Activated CD4-positive, alpha-beta T cell treated with anti-CD3 and anti-CD28 coated beads, Interleukin-2, amount 10 ng/mL, durations not matched to agents 7 days and 5 days (primary cell): Measurements from ENCODE around the gene NF2. TPM values are rescaled to one million over a fixed set of nuclear protein-coding genes. Genes with fewer than 3 reads are reported as not detected.
A peak's percentile ranks its signal among the peaks of the same experiment; 100 is the strongest.

ENCODE experiments used
- CTCF ChIA-PET: fragments of 350-600 bp; sonication (Branson Sonifier 250); formaldehyde crosslinking; loops from one replicate; lab custom pipeline; 2021; ENCODE audit warnings: antibody characterized with exemption; lab: Charles Lee
- POLR2A ChIA-PET: fragments of 350-600 bp; sonication (Branson Sonifier 250); formaldehyde crosslinking; loops from one replicate; lab custom pipeline; 2021; ENCODE audit warnings: antibody characterized with exemption; lab: Charles Lee
- DNase-seq: peaks from one replicate; pipeline ENCODE4 v3.0.0-alpha.2; 2020
- H3K27ac Mint-ChIP-seq: one replicate; pipeline ENCODE4 v1.8.0; 2021; ENCODE audit warnings: mild to moderate bottlenecking, moderate library complexity, mixed read lengths
- H3K27me3 Mint-ChIP-seq: one replicate; pipeline ENCODE4 v1.8.0; 2021; ENCODE audit warnings: mixed read lengths
- H3K36me3 Mint-ChIP-seq: one replicate; pipeline ENCODE4 v1.8.0; 2021; ENCODE audit warnings: low read depth, mixed read lengths
- H3K4me1 Mint-ChIP-seq: one replicate; pipeline ENCODE4 v1.8.0; 2021; ENCODE audit warnings: mixed read lengths
- H3K4me3 Mint-ChIP-seq: one replicate; pipeline ENCODE4 v1.8.0; 2021; ENCODE audit warnings: mild to moderate bottlenecking, moderate library complexity, mixed read lengths
- H3K9me3 Mint-ChIP-seq: one replicate; pipeline ENCODE4 v1.8.0; 2021; ENCODE audit warnings: mixed read lengths
- total RNA-seq, 2 experiments: library from RNA; stranded (reverse); gene quantifications; one replicate each; pipeline ENCODE4 v1.2.3, GENCODE V29; 2021

NF2 gene
- total RNA-seq, 2 experiments from 2014 or later = 56.7 to 57.2 TPM

DNA sequence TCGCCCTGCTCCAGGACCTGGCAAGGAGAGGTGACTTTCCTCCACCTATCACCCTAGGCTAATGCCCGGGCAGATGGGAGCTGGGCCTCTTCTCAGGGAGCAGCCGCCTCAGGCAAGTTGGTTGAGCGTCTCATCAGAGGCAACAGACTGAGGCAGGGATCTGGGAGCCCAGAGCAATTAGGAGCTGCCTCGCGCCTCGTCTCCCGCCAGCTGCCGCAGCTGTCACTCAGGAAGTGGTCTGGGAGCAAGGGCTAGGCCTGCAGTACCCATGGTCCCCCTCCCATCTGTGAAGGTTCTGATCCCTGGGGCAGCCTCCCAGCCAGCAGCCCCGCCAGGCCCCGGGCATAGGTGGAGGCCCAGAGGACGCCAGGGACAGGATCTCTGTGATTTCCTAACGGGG is 111.8 kb downstream of the NF2 start:
- peaks cover 34% of the 10 kb centered on the region for H3K27me3 Mint-ChIP-seq
- ChIA-PET POLR2A (no interaction called here), CTCF (no interaction called here)
- no peak overlapping the region for H3K27ac Mint-ChIP-seq
- H3K36me3 Mint-ChIP-seq = no peaks in the 10 kb centered on the region
- H3K4me1 Mint-ChIP-seq = peaks cover 3% of the 10 kb centered on the region
- no peaks in the 10 kb centered on the region for H3K9me3 Mint-ChIP-seq
- no peak overlapping the region for H3K4me3 Mint-ChIP-seq
- no peak for DNase-seq

GRCh38 chr22:29715705-29716104 is 112.3 kb downstream of the NF2 start:
- POLR2A ChIA-PET = no interaction called here
- CTCF ChIA-PET = interaction anchor here (1.4 kb wide), 1 partner anchor 14 kb away, joined by 3 read pairs; no protein-coding TSS in a partner anchor

DNA sequence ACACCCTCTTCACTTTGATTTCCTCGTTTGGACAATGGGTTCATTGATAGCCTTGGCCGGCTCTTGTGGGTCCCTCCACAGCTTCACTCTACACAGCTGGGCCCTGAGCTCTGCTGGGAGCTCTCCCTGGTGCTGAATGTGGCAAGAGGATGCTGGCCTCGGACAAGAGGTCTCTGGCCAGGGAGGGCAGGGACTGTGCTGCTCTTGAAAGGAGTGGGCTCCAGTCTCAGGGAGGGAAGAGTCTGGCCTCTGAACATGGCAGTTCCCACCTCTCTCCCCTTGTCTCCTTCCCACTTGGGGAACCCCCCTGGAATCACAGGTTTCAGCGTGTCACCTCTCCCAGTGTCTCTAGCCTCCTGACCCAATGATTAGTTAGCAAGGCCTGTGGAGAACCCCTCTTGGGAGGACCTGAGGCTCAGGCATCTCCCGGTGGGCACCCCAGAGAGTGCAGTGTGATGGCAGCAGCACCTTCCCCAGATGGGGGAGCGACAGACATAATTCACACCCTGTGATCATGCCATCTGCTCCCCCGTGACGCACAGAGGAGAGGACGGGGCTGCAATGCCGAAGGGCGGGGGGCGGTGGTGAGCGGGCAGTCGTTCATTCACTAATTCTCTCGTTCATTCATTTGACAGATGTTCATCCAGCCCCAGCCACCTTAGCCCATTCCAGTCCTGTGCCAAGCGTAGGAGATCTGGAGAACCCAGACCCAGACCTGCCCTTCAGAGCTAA is 113.5 kb downstream of the NF2 start:
- peaks cover 42% of the 10 kb centered on the region for H3K27me3 Mint-ChIP-seq
- ChIA-PET POLR2A (no interaction called here), CTCF (interaction anchor here (0.9 to 1.4 kb wide), 3 partner anchors 16 to 37 kb away, joined by 3 to 5 read pairs (median 4); no protein-coding TSS in a partner anchor)
- H3K36me3 Mint-ChIP-seq = no peaks in the 10 kb centered on the region
- peaks cover 3% of the 10 kb centered on the region for H3K4me1 Mint-ChIP-seq
- no peak overlapping the region for H3K27ac Mint-ChIP-seq
- no peaks in the 10 kb centered on the region for H3K9me3 Mint-ChIP-seq
- no peak overlapping the region for H3K4me3 Mint-ChIP-seq
- peak; percentile 54 for DNase-seq

More at GRCh38 chr22:29715705-29716104, 112.3 kb downstream of the NF2 start:
- Mint-ChIP-seq H3K9me3 (no peaks in the 10 kb centered on the region), H3K27ac (no peak overlapping the region), H3K4me3 (no peak overlapping the region), H3K27me3 (peaks cover 34% of the 10 kb centered on the region), H3K36me3 (no peaks in the 10 kb centered on the region), H3K4me1 (peaks cover 3% of the 10 kb centered on the region)
- no peak for DNase-seq

DNA sequence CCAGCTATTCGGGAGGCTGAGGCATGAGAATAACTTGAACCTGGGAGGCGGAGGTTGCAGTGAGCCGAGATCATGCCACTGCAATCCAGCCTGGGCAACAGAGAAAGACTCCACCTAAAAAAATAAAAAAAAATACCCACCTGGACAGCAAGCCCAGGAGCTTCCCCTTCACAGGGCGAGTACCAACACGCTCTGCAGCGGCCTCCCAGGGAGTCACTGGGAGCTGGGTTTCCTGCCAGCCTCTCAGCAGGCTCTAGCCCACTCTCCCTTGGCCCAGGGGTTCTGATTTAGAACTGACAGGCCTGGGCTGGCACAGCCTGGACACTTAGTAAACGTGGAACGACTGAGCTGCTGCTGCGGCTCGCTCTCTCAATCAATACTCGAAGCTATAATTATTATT is 114.4 kb downstream of the NF2 start:
- no peaks in the 10 kb centered on the region for H3K36me3 Mint-ChIP-seq
- CTCF ChIA-PET = interaction anchor here (0.6 to 1.2 kb wide), 4 partner anchors 22 to 78 kb away, joined by 4 to 7 read pairs (median 4); no protein-coding TSS in a partner anchor
- H3K9me3 Mint-ChIP-seq = no peaks in the 10 kb centered on the region
- no peak overlapping the region for H3K4me3 Mint-ChIP-seq
- POLR2A ChIA-PET = no interaction called here
- H3K27ac Mint-ChIP-seq = no peak overlapping the region
- no peak for DNase-seq
- peaks cover 42% of the 10 kb centered on the region for H3K27me3 Mint-ChIP-seq
- H3K4me1 Mint-ChIP-seq = peaks cover 3% of the 10 kb centered on the region

DNA sequence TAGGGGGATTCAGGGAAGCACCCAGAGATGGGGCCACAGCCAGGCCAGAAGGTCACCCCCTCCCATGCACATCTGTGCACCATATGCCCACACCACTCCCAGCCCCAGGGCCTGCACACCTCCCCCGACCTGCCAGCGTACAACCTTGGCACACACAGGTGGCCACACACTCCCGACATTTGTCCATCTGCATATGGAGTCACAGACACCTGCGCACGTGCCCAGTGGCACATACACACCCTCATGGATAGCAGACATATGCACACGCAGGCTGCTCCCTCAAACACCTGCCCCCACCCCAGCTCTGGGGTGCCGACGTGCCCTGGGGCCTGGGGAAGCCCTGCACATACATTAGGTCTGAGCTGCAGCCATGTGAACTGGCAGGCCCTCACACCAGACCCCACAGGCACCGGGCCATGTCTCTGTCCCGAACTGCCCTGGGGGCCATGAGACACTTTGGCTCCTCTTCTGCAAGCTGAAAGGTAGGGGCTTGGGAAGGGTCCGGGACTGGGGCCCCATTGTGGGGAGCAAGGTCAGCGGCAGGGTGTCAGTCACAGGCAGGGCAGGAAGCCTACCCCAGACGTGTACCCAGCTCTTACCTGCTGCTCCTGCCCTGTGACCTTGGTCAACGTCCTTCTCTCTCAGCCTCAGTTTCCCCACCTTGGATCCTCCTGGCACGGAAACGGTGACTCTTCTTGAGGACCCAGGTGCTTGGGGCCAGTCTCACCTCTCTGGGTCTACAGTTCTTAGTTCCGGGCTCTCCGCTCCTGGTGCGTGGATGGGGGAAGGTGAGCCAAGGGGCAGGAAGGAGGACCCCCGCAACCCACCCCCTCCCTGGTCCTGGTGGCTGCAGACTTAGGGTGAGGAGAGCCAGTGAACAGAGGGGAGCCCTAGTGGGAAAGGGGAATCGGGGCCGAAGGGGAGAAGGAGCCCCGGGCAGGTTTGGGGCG is 115.8 kb downstream of the NF2 start:
- ChIA-PET POLR2A (no interaction called here), CTCF (interaction anchor here (0.8 to 1.2 kb wide), 2 partner anchors 10 to 23 kb away, joined by 3 to 4 read pairs; no protein-coding TSS in a partner anchor)
- no peak for DNase-seq
- Mint-ChIP-seq H3K27me3 (peaks cover 43% of the 10 kb centered on the region), H3K27ac (no peak overlapping the region), H3K36me3 (no peaks in the 10 kb centered on the region), H3K9me3 (no peaks in the 10 kb centered on the region), H3K4me3 (no peak overlapping the region), H3K4me1 (peaks cover 3% of the 10 kb centered on the region)

- H3K4me3 Mint-ChIP-seq = no peak within 1 kb of the TSS
- CTCF ChIA-PET = interaction anchor here (0.5 to 1.2 kb wide), 2 partner anchors 22 to 335 kb away, joined by 3 to 4 read pairs; no protein-coding TSS in a partner anchor
- POLR2A ChIA-PET = no interaction called here
- DNase-seq = no peak
- H3K4me1 Mint-ChIP-seq = peaks cover 3% of the 10 kb centered on the region
- peaks cover 41% of the 10 kb centered on the region for H3K27me3 Mint-ChIP-seq
- H3K27ac Mint-ChIP-seq = no peak within 1 kb of the TSS
- H3K9me3 Mint-ChIP-seq = no peaks in the 10 kb centered on the region
- H3K36me3 Mint-ChIP-seq = no peaks in the 10 kb centered on the region
These were observed 116.6 kb downstream of the NF2 start, which contains the start of gene CABP7 for GRCh38 chr22:29719899-29720645. TSS of gene CABP7 (plus strand) at chr22:29720003. CDS start at chr22:29720425, 422 bp downstream.

- Mint-ChIP-seq H3K36me3 (no peaks in the 10 kb centered on the region), H3K4me3 (no peak overlapping the region), H3K4me1 (peaks cover 3% of the 10 kb centered on the region), H3K27ac (no peak overlapping the region), H3K27me3 (peaks cover 40% of the 10 kb centered on the region), H3K9me3 (no peaks in the 10 kb centered on the region)
- ChIA-PET CTCF (no interaction called here), POLR2A (no interaction called here)
- no peak for DNase-seq
These were observed 117.4 kb downstream of the NF2 start for GRCh38 chr22:29720811-29721323.

DNA sequence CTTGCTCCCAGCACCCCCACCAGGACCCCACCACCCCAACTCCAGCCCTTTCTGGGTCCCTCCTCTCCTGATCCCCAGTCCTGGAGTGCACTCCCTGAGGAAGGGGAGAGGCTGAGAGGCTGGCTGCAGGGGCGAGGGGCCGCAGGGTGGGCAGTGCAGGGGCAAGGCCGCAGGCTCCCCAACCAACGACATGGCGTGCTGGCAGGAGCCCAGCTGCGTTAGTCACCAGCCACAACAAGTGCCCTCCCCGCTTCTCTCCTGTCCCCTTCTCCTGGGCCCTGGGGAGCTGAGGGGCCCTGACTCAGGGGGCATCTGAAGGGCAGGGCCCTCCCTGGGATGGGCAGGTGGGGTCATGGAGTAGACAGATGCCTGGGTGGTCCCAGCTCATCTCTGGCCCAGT is 118.7 kb downstream of the NF2 start:
- Mint-ChIP-seq H3K36me3 (no peaks in the 10 kb centered on the region), H3K27me3 (peaks cover 34% of the 10 kb centered on the region), H3K27ac (no peak overlapping the region), H3K9me3 (no peaks in the 10 kb centered on the region), H3K4me3 (no peak overlapping the region), H3K4me1 (peaks cover 3% of the 10 kb centered on the region)
- DNase-seq = no peak
- ChIA-PET CTCF (interaction anchor here (0.8 to 1.0 kb wide), 2 partner anchors 10 to 321 kb away, joined by 3 read pairs; no protein-coding TSS in a partner anchor), POLR2A (no interaction called here)

- CTCF ChIA-PET = interaction anchor here (0.8 to 1.0 kb wide), 2 partner anchors 10 to 321 kb away, joined by 3 read pairs; no protein-coding TSS in a partner anchor
- peaks cover 30% of the 10 kb centered on the region for H3K27me3 Mint-ChIP-seq
- H3K4me3 Mint-ChIP-seq = no peak overlapping the region
- no peaks in the 10 kb centered on the region for H3K36me3 Mint-ChIP-seq
- POLR2A ChIA-PET = no interaction called here
- no peak for DNase-seq
- peaks cover 3% of the 10 kb centered on the region for H3K4me1 Mint-ChIP-seq
- no peak overlapping the region for H3K27ac Mint-ChIP-seq
- no peaks in the 10 kb centered on the region for H3K9me3 Mint-ChIP-seq
These were observed 119.2 kb downstream of the NF2 start for GRCh38 chr22:29722587-29722986.

- no peaks in the 10 kb centered on the region for H3K9me3 Mint-ChIP-seq
- no peak overlapping the region for H3K27ac Mint-ChIP-seq
- ChIA-PET CTCF (no interaction called here), POLR2A (no interaction called here)
- H3K4me3 Mint-ChIP-seq = no peak overlapping the region
- H3K27me3 Mint-ChIP-seq = peaks cover 21% of the 10 kb centered on the region
- DNase-seq = no peak
- peaks cover 3% of the 10 kb centered on the region for H3K4me1 Mint-ChIP-seq
- H3K36me3 Mint-ChIP-seq = no peaks in the 10 kb centered on the region
These were observed 120.3 kb downstream of the NF2 start for GRCh38 chr22:29723766-29724165.

DNA sequence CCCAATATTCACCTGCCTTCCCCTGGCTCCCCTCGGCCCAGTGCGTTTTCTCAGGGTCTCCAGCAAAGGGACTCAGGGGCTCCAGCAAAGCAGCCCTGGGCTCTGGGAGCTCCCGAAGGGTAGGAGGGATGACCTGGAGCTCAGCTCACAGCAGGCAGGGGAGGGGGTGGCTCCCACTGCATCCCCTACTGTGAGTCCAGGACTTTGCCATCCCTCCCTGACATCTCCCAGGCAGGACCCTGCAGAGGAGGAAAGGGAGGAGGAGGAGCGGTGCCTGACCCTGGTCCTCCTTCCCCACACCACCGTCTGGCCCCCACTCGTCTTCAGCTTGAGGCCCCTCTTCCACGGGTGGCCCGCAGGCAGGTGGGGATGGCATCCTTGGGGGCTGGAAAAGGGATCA is 121.4 kb downstream of the NF2 start:
- no peaks in the 10 kb centered on the region for H3K36me3 Mint-ChIP-seq
- peaks cover 12% of the 10 kb centered on the region for H3K27me3 Mint-ChIP-seq
- H3K9me3 Mint-ChIP-seq = no peaks in the 10 kb centered on the region
- H3K4me1 Mint-ChIP-seq = no peaks in the 10 kb centered on the region
- CTCF ChIA-PET = no interaction called here
- DNase-seq = no peak
- H3K27ac Mint-ChIP-seq = no peak overlapping the region
- POLR2A ChIA-PET = no interaction called here
- H3K4me3 Mint-ChIP-seq = no peak overlapping the region

DNA sequence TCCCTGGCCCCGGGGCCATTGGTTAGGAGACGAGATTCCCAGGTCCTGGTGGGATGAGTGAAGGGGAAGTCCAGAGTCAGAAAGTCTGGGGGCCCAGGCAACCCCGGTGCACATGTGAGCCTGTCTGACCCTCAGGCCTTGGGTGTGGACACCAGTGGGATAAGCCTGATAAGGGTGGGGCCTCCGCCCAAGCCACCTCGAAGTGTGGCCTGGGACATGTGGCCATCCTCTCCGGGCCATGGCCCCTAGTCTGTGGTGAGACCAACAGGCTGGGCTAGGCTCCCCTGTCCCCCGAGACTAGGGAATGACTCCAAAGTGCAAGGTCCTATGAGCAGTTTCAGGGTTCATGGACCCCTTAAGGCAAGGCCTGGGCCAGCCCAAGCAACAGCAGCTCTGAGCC is 122.7 kb downstream of the NF2 start:
- H3K36me3 Mint-ChIP-seq = no peaks in the 10 kb centered on the region
- H3K4me3 Mint-ChIP-seq = no peak overlapping the region
- ChIA-PET POLR2A (no interaction called here), CTCF (interaction anchor here (0.5 to 0.6 kb wide), 2 partner anchors 237 to 685 kb away, joined by 3 to 5 read pairs; no protein-coding TSS in a partner anchor)
- DNase-seq = no peak
- H3K27ac Mint-ChIP-seq = no peak overlapping the region
- H3K9me3 Mint-ChIP-seq = no peaks in the 10 kb centered on the region
- no peaks in the 10 kb centered on the region for H3K4me1 Mint-ChIP-seq
- peaks cover 12% of the 10 kb centered on the region for H3K27me3 Mint-ChIP-seq
